Endothelial cell (in vitro differentiated cells): ENCODE results near the gene DENND10. TPM values are rescaled to one million over a fixed set of nuclear protein-coding genes. Genes with fewer than 3 reads are reported as not detected.
A peak's percentile ranks its signal among the peaks of the same experiment; 100 is the strongest.

Source experiments
- DNase-seq: peaks from one replicate; pipeline ENCODE4 v3.0.0; 2021; ENCODE audit warnings: low spot score
- H3K27ac Mint-ChIP-seq: one replicate; pipeline ENCODE4 v1.8.0; 2021; ENCODE audit warnings: mixed read lengths, inconsistent platforms; ENCODE audit not compliant: unreplicated experiment
- H3K27me3 Mint-ChIP-seq: one replicate; pipeline ENCODE4 v1.8.0; 2021; ENCODE audit warnings: mild to moderate bottlenecking, moderate library complexity, mixed read lengths, inconsistent platforms; ENCODE audit not compliant: unreplicated experiment
- H3K36me3 Mint-ChIP-seq: one replicate; pipeline ENCODE4 v1.8.0; 2021; ENCODE audit warnings: mild to moderate bottlenecking, low read depth, mixed read lengths, inconsistent platforms; ENCODE audit not compliant: unreplicated experiment
- H3K4me1 Mint-ChIP-seq: one replicate; pipeline ENCODE4 v1.8.0; 2021; ENCODE audit warnings: mild to moderate bottlenecking, mixed read lengths, inconsistent platforms; ENCODE audit not compliant: unreplicated experiment
- H3K4me3 Mint-ChIP-seq: one replicate; pipeline ENCODE4 v1.8.0; 2021; ENCODE audit warnings: mild to moderate bottlenecking, mixed read lengths, inconsistent platforms; ENCODE audit not compliant: unreplicated experiment
- H3K9me3 Mint-ChIP-seq: one replicate; pipeline ENCODE4 v1.8.0; 2021; ENCODE audit warnings: mixed read lengths, inconsistent platforms; ENCODE audit not compliant: unreplicated experiment
- total RNA-seq: library from RNA; stranded (reverse); fragmentation: NEBNext Ultra II Directional; extraction: Animal tissue kit (Norgen Biotek cat#: 25700); gene quantifications from one replicate; pipeline ENCODE4 v1.2.1, GENCODE V29; 2021; ENCODE audit not compliant: unreplicated experiment
- TF ChIP-seq, protein P1 (sequence below): fragments of 200-600 bp; sonication (generic); IDR thresholded peaks from one replicate; pipeline ENCODE4 v1.5.0; 2021; ENCODE audit warnings: antibody characterized with exemption; ENCODE audit not compliant: unreplicated experiment

DENND10 gene
- total RNA-seq, 1 donor from 2014 or later: 40.6 TPM

DNA sequence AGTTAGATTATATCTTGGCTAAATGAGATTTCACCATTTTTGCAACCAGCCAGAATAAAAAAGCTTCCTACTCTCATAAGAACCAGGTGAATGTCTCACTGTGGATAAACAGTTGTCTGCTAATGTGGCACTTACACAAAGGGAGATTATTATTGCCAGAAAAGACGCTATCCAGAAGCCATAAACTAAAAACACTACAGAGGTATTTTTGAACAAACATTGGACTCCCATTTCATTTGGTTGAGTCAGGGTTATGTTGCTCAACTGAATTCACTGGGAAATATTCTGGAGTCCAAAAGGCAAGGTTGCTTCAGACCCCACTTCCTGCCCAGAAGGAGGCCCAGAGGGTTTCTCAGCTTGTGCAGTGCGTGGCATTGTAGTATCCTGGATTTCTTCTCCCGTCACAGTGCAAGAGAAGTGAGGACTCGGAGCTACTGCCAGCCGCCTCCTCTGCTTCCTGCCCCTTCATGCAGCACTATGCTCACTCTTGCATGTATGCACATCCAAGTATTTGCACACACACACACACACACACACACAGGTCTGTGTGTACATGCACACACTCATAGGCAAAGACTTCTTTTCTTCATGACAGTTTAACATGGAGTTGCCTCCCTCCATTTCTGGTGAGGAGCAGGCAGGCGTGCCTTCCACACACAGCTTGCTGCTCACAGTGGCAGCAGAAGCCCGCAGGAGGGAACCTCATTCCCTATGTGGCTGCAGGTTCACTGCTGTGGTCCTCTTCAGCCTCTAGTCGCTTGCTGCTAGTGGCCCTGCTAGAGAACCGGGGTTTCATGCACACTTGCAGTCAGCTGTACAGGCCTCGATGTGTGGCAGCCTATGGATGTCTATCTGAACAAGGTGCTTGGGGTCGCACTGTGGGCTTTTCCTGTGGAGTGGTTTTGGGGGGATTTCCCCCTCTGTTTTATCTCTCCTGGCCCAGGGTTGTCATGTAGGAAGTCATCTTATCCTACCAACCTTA is 10.1 kb downstream of the DENND10 start:
- no peak for DNase-seq
- H3K4me3 Mint-ChIP-seq: peak overlapping the region; percentile 49
- peaks cover 24% of the 10 kb centered on the region for H3K36me3 Mint-ChIP-seq
- peaks cover 5% of the 10 kb centered on the region for H3K4me1 Mint-ChIP-seq
- H3K27me3 Mint-ChIP-seq: no peaks in the 10 kb centered on the region
- TF ChIP-seq, protein P1, sequence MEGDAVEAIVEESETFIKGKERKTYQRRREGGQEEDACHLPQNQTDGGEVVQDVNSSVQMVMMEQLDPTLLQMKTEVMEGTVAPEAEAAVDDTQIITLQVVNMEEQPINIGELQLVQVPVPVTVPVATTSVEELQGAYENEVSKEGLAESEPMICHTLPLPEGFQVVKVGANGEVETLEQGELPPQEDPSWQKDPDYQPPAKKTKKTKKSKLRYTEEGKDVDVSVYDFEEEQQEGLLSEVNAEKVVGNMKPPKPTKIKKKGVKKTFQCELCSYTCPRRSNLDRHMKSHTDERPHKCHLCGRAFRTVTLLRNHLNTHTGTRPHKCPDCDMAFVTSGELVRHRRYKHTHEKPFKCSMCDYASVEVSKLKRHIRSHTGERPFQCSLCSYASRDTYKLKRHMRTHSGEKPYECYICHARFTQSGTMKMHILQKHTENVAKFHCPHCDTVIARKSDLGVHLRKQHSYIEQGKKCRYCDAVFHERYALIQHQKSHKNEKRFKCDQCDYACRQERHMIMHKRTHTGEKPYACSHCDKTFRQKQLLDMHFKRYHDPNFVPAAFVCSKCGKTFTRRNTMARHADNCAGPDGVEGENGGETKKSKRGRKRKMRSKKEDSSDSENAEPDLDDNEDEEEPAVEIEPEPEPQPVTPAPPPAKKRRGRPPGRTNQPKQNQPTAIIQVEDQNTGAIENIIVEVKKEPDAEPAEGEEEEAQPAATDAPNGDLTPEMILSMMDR: no peak
- H3K9me3 Mint-ChIP-seq: no peaks in the 10 kb centered on the region
- no peak overlapping the region for H3K27ac Mint-ChIP-seq

DNA sequence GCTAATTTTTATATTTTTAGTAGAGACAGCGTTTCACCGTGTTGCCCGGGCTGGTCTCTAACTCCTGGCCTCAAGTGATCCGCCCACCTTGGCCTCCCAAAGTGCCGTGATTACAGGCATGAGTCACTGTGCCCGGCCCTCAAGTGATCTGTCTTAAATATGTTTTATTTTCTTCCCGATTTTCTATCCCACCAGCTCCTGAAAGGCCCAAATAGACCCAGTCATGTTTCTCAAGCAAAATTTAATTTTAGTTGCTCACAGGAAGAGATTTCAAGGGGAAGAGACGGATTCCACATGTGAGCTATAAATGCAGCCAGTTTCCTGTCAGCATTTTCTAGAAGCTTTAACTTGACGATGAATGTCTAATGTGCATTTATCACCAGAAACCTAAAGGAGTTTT is 12.0 kb downstream of the DENND10 start:
- Mint-ChIP-seq H3K36me3 (peaks cover 24% of the 10 kb centered on the region), H3K27me3 (no peaks in the 10 kb centered on the region), H3K9me3 (no peaks in the 10 kb centered on the region), H3K4me1 (peaks cover 5% of the 10 kb centered on the region), H3K27ac (no peak overlapping the region), H3K4me3 (no peak overlapping the region)
- TF ChIP-seq, protein P1: no peak
- DNase-seq: no peak

DNA sequence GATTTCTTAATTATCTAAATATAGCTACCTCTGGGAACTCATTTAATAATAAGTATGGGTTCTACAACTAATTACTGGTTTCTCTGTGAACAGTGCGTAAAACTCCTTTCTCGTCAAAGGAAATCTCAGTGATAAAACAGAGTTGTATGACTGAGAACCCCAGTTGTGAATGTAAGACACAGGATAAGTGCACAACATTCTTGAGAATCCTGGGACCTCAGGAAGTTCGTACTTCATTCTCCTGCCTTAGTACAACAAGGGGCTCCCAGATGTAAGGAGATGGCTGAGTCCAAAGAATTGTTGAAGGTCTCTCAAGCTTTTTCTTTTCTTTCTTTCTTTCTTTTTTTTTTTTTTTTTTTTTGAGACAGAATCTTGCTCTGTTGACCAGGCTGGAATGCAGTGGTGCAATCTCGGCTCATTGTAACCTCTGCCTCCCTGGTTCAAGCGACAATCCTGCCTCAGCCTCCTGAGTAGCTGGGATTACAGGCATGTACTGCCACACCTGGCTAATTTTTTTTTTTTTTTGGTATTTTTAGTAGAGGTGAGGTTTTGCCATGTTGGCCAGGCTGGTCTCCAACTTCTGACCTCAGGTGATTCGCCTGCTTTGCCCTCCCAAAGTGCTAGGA is 12.5 kb downstream of the DENND10 start:
- TF ChIP-seq, protein P1: no peak

DNA sequence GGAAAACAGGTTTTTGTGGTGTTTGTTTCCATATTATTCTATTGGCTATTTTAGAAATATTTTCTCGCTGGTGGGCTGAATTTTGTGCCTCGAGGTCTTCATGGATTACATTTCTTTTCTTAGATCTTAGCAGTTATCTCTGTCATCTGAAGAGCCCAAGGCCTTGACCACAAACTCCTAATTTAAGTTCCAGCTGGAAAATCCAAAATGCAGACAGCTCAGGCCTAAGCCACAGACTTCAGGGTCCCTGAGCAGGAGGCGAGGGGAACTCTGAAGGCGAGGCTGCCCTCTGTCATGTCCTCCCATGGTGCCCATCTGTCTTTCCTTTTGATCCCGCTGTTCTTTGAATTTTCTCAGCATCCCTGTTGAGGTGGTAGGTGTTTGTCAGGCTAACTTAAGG is 14.3 kb downstream of the DENND10 start:
- TF ChIP-seq, protein P1: no peak
- Mint-ChIP-seq H3K9me3 (no peaks in the 10 kb centered on the region), H3K27me3 (no peaks in the 10 kb centered on the region), H3K36me3 (peaks cover 22% of the 10 kb centered on the region), H3K27ac (no peak overlapping the region), H3K4me3 (no peak overlapping the region), H3K4me1 (peaks cover 5% of the 10 kb centered on the region)
- no peak for DNase-seq

More for the DNA sequence above, 12.5 kb downstream of the DENND10 start:
- Mint-ChIP-seq H3K4me3 (no peak overlapping the region), H3K27ac (no peak overlapping the region), H3K36me3 (peaks cover 24% of the 10 kb centered on the region), H3K9me3 (no peaks in the 10 kb centered on the region), H3K27me3 (no peaks in the 10 kb centered on the region), H3K4me1 (peaks cover 5% of the 10 kb centered on the region)
- no peak for DNase-seq

DNA sequence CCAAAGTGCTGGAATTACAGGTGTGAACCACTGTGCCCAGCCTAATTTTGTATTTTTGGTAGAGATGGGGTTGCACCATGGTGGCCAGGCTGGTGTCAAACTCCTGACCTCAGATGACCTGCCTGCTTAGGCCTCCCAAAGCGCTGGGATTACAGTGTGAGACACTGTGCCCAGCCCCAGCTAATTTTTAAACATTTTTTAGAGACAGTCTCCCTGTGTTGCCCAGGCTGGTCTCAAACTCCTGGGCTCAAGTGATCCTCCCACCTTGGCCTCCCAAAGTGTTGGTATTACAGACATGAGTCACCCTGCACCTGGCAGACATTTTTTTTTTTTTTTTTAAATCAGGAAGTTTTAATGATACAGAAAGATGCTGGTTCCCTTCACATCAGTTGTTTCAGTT is 15.5 kb downstream of the DENND10 start:
- DNase-seq: no peak
- no peaks in the 10 kb centered on the region for H3K9me3 Mint-ChIP-seq
- H3K4me3 Mint-ChIP-seq: no peak overlapping the region
- TF ChIP-seq, protein P1: no peak
- peaks cover 3% of the 10 kb centered on the region for H3K4me1 Mint-ChIP-seq
- H3K27ac Mint-ChIP-seq: no peak overlapping the region
- no peaks in the 10 kb centered on the region for H3K27me3 Mint-ChIP-seq
- H3K36me3 Mint-ChIP-seq: peaks cover 17% of the 10 kb centered on the region
